Vagina (tissue), 2 donors: Measurements from ENCODE around the gene MBOAT7.

ENCODE experiments used
- POLR2A ChIP-seq, 2 donors: fragments of 450-650 bp; IDR thresholded peaks; one replicate each; pipeline ENCODE4 v1.6.1; 2017; ENCODE audit warnings: antibody characterized with exemption in 2 of 2, mild to moderate bottlenecking in 2 of 2, moderate library complexity in 2 of 2
- POLR2AphosphoS5 ChIP-seq, 2 donors: sonication (generic); formaldehyde crosslinking; IDR thresholded peaks; one replicate each; pipeline ENCODE4 v1.9.0; 2017; ENCODE audit warnings: antibody characterized with exemption in 2 of 2, mild to moderate bottlenecking in 2 of 2, low read depth in 1 of 2; ENCODE audit not compliant: insufficient read depth in 1 of 2
- TF ChIP-seq, protein P1 (sequence below), 3 experiments: fragments of 450-650 bp in 2 of 3; fragments of 200-600 bp in 1 of 3; sonication (generic) in 1 of 3; IDR thresholded peaks; one replicate each; pipeline ENCODE4 v1.5.1; 2017 to 2019; ENCODE audit warnings: antibody characterized with exemption in 3 of 3, mild to moderate bottlenecking in 2 of 3, moderate library complexity in 2 of 3

DNA sequence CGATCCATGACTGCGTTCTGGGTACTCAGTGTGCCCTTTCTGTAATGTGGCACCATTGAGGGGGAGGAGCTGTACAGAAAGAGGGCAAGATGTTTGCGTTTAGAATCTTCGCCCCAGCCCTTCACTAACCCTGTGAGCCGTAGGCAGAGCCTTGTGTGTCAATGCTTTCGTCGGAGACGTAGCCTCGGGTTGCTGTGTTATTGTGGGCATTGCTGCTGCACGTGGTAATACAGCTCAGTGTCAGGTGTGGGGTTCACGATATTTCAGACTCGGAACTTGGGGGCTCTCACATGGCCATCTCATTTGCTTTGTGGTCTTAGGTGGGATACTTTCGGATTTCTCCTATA lies 17.4 kb upstream of the MBOAT7 start:
- TF ChIP-seq POLR2A (IDR thresholded peaks at IDR 0.05) (no peak), POLR2AphosphoS5 (IDR thresholded peaks at IDR 0.05; ENCODE audit: insufficient read depth in 1 of 2, low read depth in 1 of 2) (no peak)
- TF ChIP-seq, protein P1, sequence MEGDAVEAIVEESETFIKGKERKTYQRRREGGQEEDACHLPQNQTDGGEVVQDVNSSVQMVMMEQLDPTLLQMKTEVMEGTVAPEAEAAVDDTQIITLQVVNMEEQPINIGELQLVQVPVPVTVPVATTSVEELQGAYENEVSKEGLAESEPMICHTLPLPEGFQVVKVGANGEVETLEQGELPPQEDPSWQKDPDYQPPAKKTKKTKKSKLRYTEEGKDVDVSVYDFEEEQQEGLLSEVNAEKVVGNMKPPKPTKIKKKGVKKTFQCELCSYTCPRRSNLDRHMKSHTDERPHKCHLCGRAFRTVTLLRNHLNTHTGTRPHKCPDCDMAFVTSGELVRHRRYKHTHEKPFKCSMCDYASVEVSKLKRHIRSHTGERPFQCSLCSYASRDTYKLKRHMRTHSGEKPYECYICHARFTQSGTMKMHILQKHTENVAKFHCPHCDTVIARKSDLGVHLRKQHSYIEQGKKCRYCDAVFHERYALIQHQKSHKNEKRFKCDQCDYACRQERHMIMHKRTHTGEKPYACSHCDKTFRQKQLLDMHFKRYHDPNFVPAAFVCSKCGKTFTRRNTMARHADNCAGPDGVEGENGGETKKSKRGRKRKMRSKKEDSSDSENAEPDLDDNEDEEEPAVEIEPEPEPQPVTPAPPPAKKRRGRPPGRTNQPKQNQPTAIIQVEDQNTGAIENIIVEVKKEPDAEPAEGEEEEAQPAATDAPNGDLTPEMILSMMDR (IDR thresholded peaks at IDR 0.05) = no peak
